Measurements from ENCODE around the gene CTNNB1. TPM values are rescaled to one million over a fixed set of nuclear protein-coding genes. Genes with fewer than 3 reads are reported as not detected.

CTNNB1 gene
- total and polyA plus RNA-seq, 4 donors = 63.3 to 265 (median 151) TPM

DNA sequence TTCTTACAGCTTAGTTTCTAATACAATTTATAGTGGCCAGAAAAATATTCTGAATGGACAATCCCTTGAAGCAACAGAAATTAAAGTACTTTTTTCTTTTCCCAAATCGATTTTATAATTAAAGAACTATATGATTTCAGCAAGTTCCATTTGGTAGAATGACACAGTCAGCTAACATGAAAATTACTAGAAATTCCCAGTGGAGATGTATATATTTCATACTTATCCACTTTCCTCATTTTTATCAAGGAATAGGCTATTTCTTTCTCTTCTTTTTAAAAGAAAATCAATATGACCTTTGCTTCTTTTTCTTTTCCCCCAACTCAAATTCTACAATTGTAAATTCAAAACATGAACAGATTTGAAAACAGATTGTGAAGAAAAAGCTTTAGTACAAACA lies 6.4 kb upstream of the CTNNB1 start:
- Histone ChIP-seq H3K9me3 (ENCODE audit: control insufficient read depth in 4 of 4, low read length in 3 of 4) (no peaks in the 10 kb centered on the region), H3K4me1 (ENCODE audit: control insufficient read depth in 4 of 4, insufficient read depth in 4 of 4, low read length in 3 of 4) (no peaks in the 10 kb centered on the region), H3K9ac (ENCODE audit: low read depth in 1 of 2, low read length in 2 of 2) (no peak overlapping the region), H3K27ac (ENCODE audit: low read depth in 1 of 2, low read length in 2 of 2) (no peak overlapping the region), H3K4me3 (ENCODE audit: low read depth in 1 of 3, low read length in 3 of 3) (no peak overlapping the region), H3K36me3 (ENCODE audit: control insufficient read depth in 4 of 4, insufficient read depth in 3 of 4, low read depth in 1 of 4, low read length in 3 of 4) (no peaks in the 10 kb centered on the region), H3K27me3 (ENCODE audit: control insufficient read depth in 4 of 4, insufficient read depth in 4 of 4, low read length in 3 of 4) (no peaks in the 10 kb centered on the region)
- no peak for DNase-seq (ENCODE audit: low spot score)
- TF ChIP-seq ZBTB33 (IDR thresholded peaks at IDR 0.05) = no peak
- TF ChIP-seq, protein P1, sequence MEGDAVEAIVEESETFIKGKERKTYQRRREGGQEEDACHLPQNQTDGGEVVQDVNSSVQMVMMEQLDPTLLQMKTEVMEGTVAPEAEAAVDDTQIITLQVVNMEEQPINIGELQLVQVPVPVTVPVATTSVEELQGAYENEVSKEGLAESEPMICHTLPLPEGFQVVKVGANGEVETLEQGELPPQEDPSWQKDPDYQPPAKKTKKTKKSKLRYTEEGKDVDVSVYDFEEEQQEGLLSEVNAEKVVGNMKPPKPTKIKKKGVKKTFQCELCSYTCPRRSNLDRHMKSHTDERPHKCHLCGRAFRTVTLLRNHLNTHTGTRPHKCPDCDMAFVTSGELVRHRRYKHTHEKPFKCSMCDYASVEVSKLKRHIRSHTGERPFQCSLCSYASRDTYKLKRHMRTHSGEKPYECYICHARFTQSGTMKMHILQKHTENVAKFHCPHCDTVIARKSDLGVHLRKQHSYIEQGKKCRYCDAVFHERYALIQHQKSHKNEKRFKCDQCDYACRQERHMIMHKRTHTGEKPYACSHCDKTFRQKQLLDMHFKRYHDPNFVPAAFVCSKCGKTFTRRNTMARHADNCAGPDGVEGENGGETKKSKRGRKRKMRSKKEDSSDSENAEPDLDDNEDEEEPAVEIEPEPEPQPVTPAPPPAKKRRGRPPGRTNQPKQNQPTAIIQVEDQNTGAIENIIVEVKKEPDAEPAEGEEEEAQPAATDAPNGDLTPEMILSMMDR (IDR thresholded peaks at IDR 0.05; ENCODE audit: low read depth, low read length, missing input control) = no peak
- TF ChIP-seq YY1 (IDR thresholded peaks at IDR 0.05) = no peak
- no peak for TF ChIP-seq ATF3 (IDR thresholded peaks at IDR 0.05)
- no peak for TF ChIP-seq HNF4G (IDR thresholded peaks at IDR 0.05)
- no peak for TF ChIP-seq RXRA (IDR thresholded peaks at IDR 0.05)
- TF ChIP-seq, protein P2, sequence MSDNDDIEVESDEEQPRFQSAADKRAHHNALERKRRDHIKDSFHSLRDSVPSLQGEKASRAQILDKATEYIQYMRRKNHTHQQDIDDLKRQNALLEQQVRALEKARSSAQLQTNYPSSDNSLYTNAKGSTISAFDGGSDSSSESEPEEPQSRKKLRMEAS (IDR thresholded peaks at IDR 0.05) = no peak
- no peak for TF ChIP-seq REST (IDR thresholded peaks at IDR 0.05)
- TF ChIP-seq FOXA2 (IDR thresholded peaks at IDR 0.05) = no peak
- no peak for TF ChIP-seq TAF1 (conservative IDR thresholded peaks at IDR 0.05)
- TF ChIP-seq JUND (IDR thresholded peaks at IDR 0.05) = no peak
- TF ChIP-seq FOXA1 (IDR thresholded peaks at IDR 0.05) = no peak
- no peak for TF ChIP-seq RAD21 (IDR thresholded peaks at IDR 0.05)
- TF ChIP-seq SP1 (IDR thresholded peaks at IDR 0.05) = no peak
- no peak for TF ChIP-seq GABPA (IDR thresholded peaks at IDR 0.05 in 1 of 2, conservative IDR thresholded peaks at IDR 0.05 in 1 of 2)
- WGBS = 82% methylated on average over 1 of the region's 1 CpG
